Breast epithelium (tissue), 4 donors: ENCODE data around the gene BIRC5. TPM values are rescaled to one million over a fixed set of nuclear protein-coding genes. Genes with fewer than 3 reads are reported as not detected.
A peak's percentile ranks its signal among the peaks of the same experiment; 100 is the strongest.

ENCODE experiments used
- DNase-seq, 2 donors: peaks; one replicate each; pipeline ENCODE4 v3.0.0-alpha.2; 2019; ENCODE audit warnings: low spot score in 2 of 2
- H3K27ac ChIP-seq, 2 donors: fragments of 200-600 bp; sonication (generic) in 1 of 2; one replicate each; pipeline ENCODE4 v1.5.1; 2016 to 2019; ENCODE audit warnings: mild to moderate bottlenecking in 1 of 2
- H3K27me3 ChIP-seq, 2 donors: fragments of 200-600 bp; sonication (generic) in 1 of 2; one replicate each; pipeline versions ENCODE4 v1.5.1 to v1.6.0; 2017 to 2019; ENCODE audit warnings: control low read depth in 1 of 2, mild to moderate bottlenecking in 1 of 2
- H3K36me3 ChIP-seq: fragments of 200-600 bp; one replicate; pipeline ENCODE4 v1.5.1; 2019
- H3K4me1 ChIP-seq, 2 donors: fragments of 200-600 bp; sonication (generic); one replicate each; pipeline ENCODE4 v1.5.1; 2016 to 2019; ENCODE audit warnings: control low read depth in 1 of 2
- H3K4me3 ChIP-seq, 3 donors: fragments of 200-600 bp; sonication (generic); 1 replicate in 2 of 3; 2 replicates in 1 of 3; pipeline ENCODE4 v1.5.1; 2016 to 2019; ENCODE audit warnings: mild to moderate bottlenecking in 3 of 3, moderate library complexity in 2 of 3
- H3K9me3 ChIP-seq, 2 donors: fragments of 200-600 bp; sonication (generic) in 1 of 2; one replicate each; pipeline ENCODE4 v1.5.1; 2016 to 2019; ENCODE audit warnings: control low read depth in 1 of 2
- CTCF ChIP-seq, 3 donors: fragments of 450-650 bp; IDR thresholded peaks; one replicate each; pipeline ENCODE4 v1.5.1; 2016 to 2017; ENCODE audit warnings: antibody characterized with exemption in 3 of 3, mild to moderate bottlenecking in 3 of 3, moderate library complexity in 3 of 3
- POLR2A ChIP-seq: fragments of 450-650 bp; IDR thresholded peaks from one replicate; pipeline ENCODE4 v1.6.1; 2016; ENCODE audit warnings: antibody characterized with exemption, mild to moderate bottlenecking, moderate library complexity
- POLR2AphosphoS5 ChIP-seq, 3 donors: sonication (generic); formaldehyde crosslinking; IDR thresholded peaks; one replicate each; pipeline ENCODE4 v1.6.1; 2017; ENCODE audit warnings: antibody characterized with exemption in 3 of 3
- intact Hi-C: fragments of 100-400 bp; cut with DNase I; formaldehyde crosslinking; loops from one replicate; pipeline ENCODE4 v1.15.1; 2023; ENCODE audit warnings: low total_unique reads
- total RNA-seq, 3 donors: library from RNA; depleted of rRNA; stranded (reverse); fragments of >200 nt; gene quantifications; one replicate each; pipeline ENCODE4 v1.1.0, GENCODE V29; 2016

Gene BIRC5
- total RNA-seq, 3 donors from 2014 or later, result 0.29 to 1.9 (median 0.33) TPM

- H3K36me3 ChIP-seq, result no peaks in the 10 kb centered on the region
- DNase-seq, result no peak
- peak overlapping the region; percentile 50 to 52 for H3K27ac ChIP-seq
- H3K4me1 ChIP-seq, result no peaks in the 10 kb centered on the region
- no peaks in the 10 kb centered on the region for H3K27me3 ChIP-seq
- TF ChIP-seq CTCF (IDR thresholded peaks at IDR 0.05) (no peak), POLR2A (no peak), POLR2AphosphoS5 (IDR thresholded peaks at IDR 0.05) (no peak)
- H3K9me3 ChIP-seq, result no peaks in the 10 kb centered on the region
- intact Hi-C loops, result no loop called here
- peak overlapping the region in 2 of 3 donors; percentile 29 to 54 for H3K4me3 ChIP-seq
Measured at GRCh38 chr17:78272914-78273258, 58.8 kb downstream of the BIRC5 start.

DNA sequence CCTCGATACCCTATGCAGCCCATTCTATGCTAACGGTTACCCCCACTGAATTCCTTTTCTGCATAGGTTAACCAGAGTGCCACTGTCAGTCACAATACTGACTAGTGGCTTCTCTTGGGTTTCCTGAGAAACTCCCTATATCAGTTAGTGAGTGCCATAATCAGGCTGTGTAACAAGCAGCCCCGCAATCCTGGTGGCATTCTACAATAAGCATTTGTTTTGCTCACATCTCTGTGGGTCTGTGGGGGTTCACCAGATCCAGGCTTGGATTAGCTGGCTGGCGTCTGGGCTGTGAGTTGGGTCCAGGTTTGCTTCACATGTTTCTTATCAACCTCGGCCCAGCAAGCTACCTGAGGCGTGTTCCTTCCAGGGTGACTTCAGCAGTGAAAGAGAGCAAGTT is 59.8 kb downstream of the BIRC5 start:
- Histone ChIP-seq H3K9me3 (no peaks in the 10 kb centered on the region), H3K27ac (no peak overlapping the region), H3K27me3 (no peaks in the 10 kb centered on the region), H3K4me3 (no peak overlapping the region), H3K4me1 (no peaks in the 10 kb centered on the region), H3K36me3 (no peaks in the 10 kb centered on the region)
- no peak for TF ChIP-seq POLR2AphosphoS5 (IDR thresholded peaks at IDR 0.05)
- TF ChIP-seq POLR2A, result no peak
- TF ChIP-seq CTCF (IDR thresholded peaks at IDR 0.05), result no peak
- no peak for DNase-seq
- intact Hi-C loops, result no loop called here

Other genes with a start within 250 kb of the BIRC5 start
- gene TMC6, start 85.5 kb upstream of the BIRC5 start, total RNA-seq, result 10 to 100 TPM; 18.6 to 45.9 (median 28.4) TPM
- 1 to 10 TPM; 4.2 to 9.9 (median 8.8) TPM for gene TMC8, start 83.5 kb upstream of the BIRC5 start, total RNA-seq
- not detected for gene C17orf99, start 67.9 kb upstream of the BIRC5 start, total RNA-seq
- 10 to 100 TPM; 37.8 to 69.5 (median 64.2) TPM for gene SYNGR2, start 45.7 kb upstream of the BIRC5 start, total RNA-seq
- 1 to 10 TPM; 2.6 to 5.6 (median 3.7) TPM for gene TK1, start 27.2 kb upstream of the BIRC5 start, total RNA-seq
- 10 to 100 TPM; 12.3 to 66.2 (median 65.2) TPM for gene AFMID, start 26.9 kb upstream of the BIRC5 start, total RNA-seq
- not detected for gene TMEM235, start 17.4 kb downstream of the BIRC5 start, total RNA-seq
- 100 to 1,000 TPM in 1 of 3 donors, 10 to 100 TPM in 2; 58.1 to 190 (median 76.4) TPM for gene SOCS3, start 145.8 kb downstream of the BIRC5 start, total RNA-seq
- gene PGS1, start 164.4 kb downstream of the BIRC5 start, total RNA-seq, result 10 to 100 TPM; 33.9 to 58.7 (median 50.2) TPM